Measurements from ENCODE around the gene PDHB. TPM values are rescaled to one million over a fixed set of nuclear protein-coding genes. Genes with fewer than 3 reads are reported as not detected.

PDHB gene
- total RNA-seq, 2 donors from 2014 or later: 111 to 181 TPM

GRCh38 chr3:58434168-58434504 is 504 bp upstream of the PDHB start:
- H3K4me3 ChIP-seq: peak overlapping the region; percentile 68 to 81

GRCh38 chr3:58432905-58433304 is 727 bp downstream of the PDHB start:
- DNase-seq (ENCODE audit: low spot score): no peak
- Histone ChIP-seq H3K9me3 (no peaks in the 10 kb centered on the region), H3K27ac (peak overlapping the region; percentile 94 to 95), H3K36me3 (peaks cover 40% of the 10 kb centered on the region), H3K27me3 (no peaks in the 10 kb centered on the region), H3K4me3 (peak overlapping the region; percentile 68 to 81), H3K4me1 (peaks cover 0 to 34% of the 10 kb centered on the region in 2 donors)
- TF ChIP-seq CTCF (IDR thresholded peaks at IDR 0.05): no peak

More at GRCh38 chr3:58434168-58434504, 504 bp upstream of the PDHB start:
- Histone ChIP-seq H3K4me1 (peaks cover 0 to 34% of the 10 kb centered on the region in 2 donors), H3K9me3 (no peaks in the 10 kb centered on the region), H3K27me3 (no peaks in the 10 kb centered on the region), H3K27ac (peak overlapping the region; percentile 94 to 95), H3K36me3 (peaks cover 28% of the 10 kb centered on the region)
- TF ChIP-seq CTCF (IDR thresholded peaks at IDR 0.05): no peak
- DNase-seq (ENCODE audit: low spot score): no peak

GRCh38 chr3:58429657-58430056 is 4.0 kb downstream of the PDHB start:
- H3K4me3 ChIP-seq: no peak overlapping the region
- H3K36me3 ChIP-seq: peaks cover 73% of the 10 kb centered on the region
- no peaks in the 10 kb centered on the region for H3K27me3 ChIP-seq
- TF ChIP-seq CTCF (IDR thresholded peaks at IDR 0.05): no peak
- DNase-seq (ENCODE audit: low spot score): no peak
- H3K4me1 ChIP-seq: peaks cover 0 to 22% of the 10 kb centered on the region in 2 donors
- H3K9me3 ChIP-seq: no peaks in the 10 kb centered on the region
- H3K27ac ChIP-seq: no peak overlapping the region

DNA sequence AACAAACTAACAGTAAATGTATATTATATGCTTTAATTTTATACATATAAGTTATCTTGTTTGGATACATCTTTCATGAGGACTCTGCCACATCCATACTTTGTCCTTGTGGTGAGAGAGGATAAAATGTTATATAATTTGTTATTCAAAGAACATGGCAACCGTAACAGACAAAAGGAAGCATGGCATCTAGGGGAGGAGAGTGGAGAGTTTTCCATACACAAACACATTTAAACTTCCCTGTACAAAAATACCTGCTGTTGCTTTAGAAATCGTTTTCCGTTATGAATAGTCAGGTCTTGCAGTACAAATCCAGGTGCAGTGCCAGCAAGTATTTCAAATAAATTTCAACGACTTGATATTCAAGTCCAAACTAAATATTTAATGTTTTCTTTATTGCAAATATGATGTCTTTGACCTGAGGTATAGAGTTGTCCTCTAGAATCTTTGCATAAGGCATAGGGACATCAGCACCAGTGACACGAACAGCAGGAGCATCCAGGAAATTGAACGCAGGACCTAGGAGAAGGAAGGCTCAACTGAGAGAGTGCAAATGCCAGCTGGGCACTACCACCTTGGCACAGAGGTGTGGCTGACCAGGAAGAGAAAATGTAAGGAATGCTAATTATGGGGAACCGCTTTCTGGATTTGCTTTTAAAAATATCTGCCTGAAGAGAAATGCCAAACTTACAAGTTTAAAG is 5.8 kb downstream of the PDHB start:
- H3K27ac ChIP-seq: no peak overlapping the region
- TF ChIP-seq CTCF (IDR thresholded peaks at IDR 0.05): no peak
- DNase-seq (ENCODE audit: low spot score): no peak
- H3K4me1 ChIP-seq: peaks cover 0 to 11% of the 10 kb centered on the region in 2 donors
- no peaks in the 10 kb centered on the region for H3K9me3 ChIP-seq
- H3K27me3 ChIP-seq: no peaks in the 10 kb centered on the region
- H3K4me3 ChIP-seq: no peak overlapping the region
- peaks cover 76% of the 10 kb centered on the region for H3K36me3 ChIP-seq

- Histone ChIP-seq H3K9me3 (no peaks in the 10 kb centered on the region), H3K4me3 (no peak overlapping the region), H3K4me1 (no peaks in the 10 kb centered on the region), H3K27me3 (no peaks in the 10 kb centered on the region), H3K27ac (no peak overlapping the region), H3K36me3 (peaks cover 64% of the 10 kb centered on the region)
- TF ChIP-seq CTCF (IDR thresholded peaks at IDR 0.05): no peak
- DNase-seq (ENCODE audit: low spot score): no peak
Measured at GRCh38 chr3:58425782-58426181, 7.8 kb downstream of the PDHB start.

DNA sequence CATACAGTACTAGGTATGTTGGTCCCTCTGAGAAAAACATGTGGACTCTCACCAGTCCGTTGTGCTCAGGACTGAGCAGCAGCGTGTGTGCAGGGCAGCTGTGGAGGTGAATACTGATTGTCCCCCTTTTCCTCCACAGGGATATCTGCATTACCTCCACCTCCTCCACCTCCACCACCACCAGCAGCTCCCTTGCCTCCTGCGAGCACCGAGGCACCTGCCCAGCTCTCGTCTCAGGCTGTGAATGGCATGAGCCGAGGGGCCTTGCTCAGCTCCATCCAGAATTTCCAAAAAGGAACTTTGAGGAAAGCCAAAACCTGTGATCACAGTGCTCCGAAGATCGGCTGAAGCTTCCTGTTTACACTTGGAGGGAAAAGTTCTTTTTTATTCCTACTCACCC is 9.0 kb downstream of the PDHB start:
- Histone ChIP-seq H3K9me3 (no peaks in the 10 kb centered on the region), H3K36me3 (peaks cover 53% of the 10 kb centered on the region), H3K27me3 (no peaks in the 10 kb centered on the region), H3K4me1 (peaks cover 0 to 7% of the 10 kb centered on the region in 2 donors), H3K27ac (no peak overlapping the region), H3K4me3 (no peak overlapping the region)
- no peak for TF ChIP-seq CTCF (IDR thresholded peaks at IDR 0.05)
- DNase-seq (ENCODE audit: low spot score): no peak
